ENCODE measurements around the gene FAM222A.

- TF ChIP-seq, protein P1, sequence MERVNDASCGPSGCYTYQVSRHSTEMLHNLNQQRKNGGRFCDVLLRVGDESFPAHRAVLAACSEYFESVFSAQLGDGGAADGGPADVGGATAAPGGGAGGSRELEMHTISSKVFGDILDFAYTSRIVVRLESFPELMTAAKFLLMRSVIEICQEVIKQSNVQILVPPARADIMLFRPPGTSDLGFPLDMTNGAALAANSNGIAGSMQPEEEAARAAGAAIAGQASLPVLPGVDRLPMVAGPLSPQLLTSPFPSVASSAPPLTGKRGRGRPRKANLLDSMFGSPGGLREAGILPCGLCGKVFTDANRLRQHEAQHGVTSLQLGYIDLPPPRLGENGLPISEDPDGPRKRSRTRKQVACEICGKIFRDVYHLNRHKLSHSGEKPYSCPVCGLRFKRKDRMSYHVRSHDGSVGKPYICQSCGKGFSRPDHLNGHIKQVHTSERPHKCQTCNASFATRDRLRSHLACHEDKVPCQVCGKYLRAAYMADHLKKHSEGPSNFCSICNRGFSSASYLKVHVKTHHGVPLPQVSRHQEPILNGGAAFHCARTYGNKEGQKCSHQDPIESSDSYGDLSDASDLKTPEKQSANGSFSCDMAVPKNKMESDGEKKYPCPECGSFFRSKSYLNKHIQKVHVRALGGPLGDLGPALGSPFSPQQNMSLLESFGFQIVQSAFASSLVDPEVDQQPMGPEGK (CRISPR knock-in tag; IDR thresholded peaks at IDR 0.05; ENCODE audit: borderline replicate concordance), result no peak
- no peak for TF ChIP-seq ESRRG (CRISPR knock-in tag; IDR thresholded peaks at IDR 0.05)
- no peak for TF ChIP-seq GLIS3 (CRISPR knock-in tag; IDR thresholded peaks at IDR 0.05)
- TF ChIP-seq TCF4 (CRISPR knock-in tag; IDR thresholded peaks at IDR 0.05; ENCODE audit: borderline replicate concordance), result no peak
Measured at GRCh38 chr12:109710205-109710746, 3.3 kb upstream of the FAM222A start.

Measured in SK-N-SH treated with all-trans-retinoic acid at 6 μM for 48 hours (cell line).